Measurements from ENCODE around the gene EPHA5.

EPHA5 gene

DNA sequence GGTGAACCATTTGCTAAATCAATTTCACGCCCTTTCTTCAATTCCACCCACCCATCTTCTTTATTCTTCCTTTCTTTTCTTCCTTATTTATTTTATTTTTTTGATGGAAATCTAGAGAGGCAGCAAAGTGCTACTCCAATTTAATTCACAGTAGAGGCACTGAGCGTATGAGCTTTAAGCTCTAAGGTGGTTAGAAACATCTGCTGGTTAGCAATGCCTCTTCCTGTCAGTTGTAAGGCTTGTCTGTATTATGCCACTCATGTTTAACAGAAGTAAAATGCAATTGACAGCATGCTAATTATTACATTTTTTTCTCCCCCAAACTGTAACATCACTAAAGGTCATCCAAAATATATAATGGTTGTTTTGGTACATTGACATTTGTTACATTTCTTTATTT, 103.8 kb downstream of the EPHA5 start:
- in situ Hi-C loops (cut with MboI; ENCODE audit: low sequenced_read_pairs, unreplicated experiment), result no loop called here
- no peak for DNase-seq (ENCODE audit: low spot score)
- TF ChIP-seq, protein P1, sequence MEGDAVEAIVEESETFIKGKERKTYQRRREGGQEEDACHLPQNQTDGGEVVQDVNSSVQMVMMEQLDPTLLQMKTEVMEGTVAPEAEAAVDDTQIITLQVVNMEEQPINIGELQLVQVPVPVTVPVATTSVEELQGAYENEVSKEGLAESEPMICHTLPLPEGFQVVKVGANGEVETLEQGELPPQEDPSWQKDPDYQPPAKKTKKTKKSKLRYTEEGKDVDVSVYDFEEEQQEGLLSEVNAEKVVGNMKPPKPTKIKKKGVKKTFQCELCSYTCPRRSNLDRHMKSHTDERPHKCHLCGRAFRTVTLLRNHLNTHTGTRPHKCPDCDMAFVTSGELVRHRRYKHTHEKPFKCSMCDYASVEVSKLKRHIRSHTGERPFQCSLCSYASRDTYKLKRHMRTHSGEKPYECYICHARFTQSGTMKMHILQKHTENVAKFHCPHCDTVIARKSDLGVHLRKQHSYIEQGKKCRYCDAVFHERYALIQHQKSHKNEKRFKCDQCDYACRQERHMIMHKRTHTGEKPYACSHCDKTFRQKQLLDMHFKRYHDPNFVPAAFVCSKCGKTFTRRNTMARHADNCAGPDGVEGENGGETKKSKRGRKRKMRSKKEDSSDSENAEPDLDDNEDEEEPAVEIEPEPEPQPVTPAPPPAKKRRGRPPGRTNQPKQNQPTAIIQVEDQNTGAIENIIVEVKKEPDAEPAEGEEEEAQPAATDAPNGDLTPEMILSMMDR (IDR thresholded peaks at IDR 0.05; ENCODE audit: borderline replicate concordance, control extremely low read depth, extremely low read depth, insufficient read depth, missing control alignments), result no peak

DNA sequence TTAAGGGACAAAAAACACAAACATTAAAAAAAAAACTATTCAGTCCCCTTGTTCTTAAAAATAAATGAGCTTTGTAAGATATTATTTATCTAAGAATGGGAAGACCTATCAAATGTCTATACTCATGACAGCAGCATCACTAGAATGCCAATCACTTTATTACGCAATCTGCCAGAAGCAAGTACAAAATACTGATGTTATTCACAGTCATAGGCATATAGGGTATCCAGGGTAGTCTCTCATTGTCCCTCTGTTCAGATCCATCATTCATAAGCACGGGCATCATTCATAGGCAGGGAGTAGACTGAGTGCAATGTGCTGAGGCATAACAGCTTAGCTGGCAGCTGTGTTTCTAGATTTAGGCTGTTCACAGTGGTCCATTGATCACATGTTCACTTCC, 109.1 kb downstream of the EPHA5 start:
- DNase-seq (ENCODE audit: low spot score), result no peak
- in situ Hi-C loops (cut with MboI; ENCODE audit: low sequenced_read_pairs, unreplicated experiment), result no loop called here
- TF ChIP-seq, protein P1 (IDR thresholded peaks at IDR 0.05; ENCODE audit: borderline replicate concordance, control extremely low read depth, extremely low read depth, insufficient read depth, missing control alignments), result no peak

- TF ChIP-seq, protein P1 (IDR thresholded peaks at IDR 0.05; ENCODE audit: borderline replicate concordance, control extremely low read depth, extremely low read depth, insufficient read depth, missing control alignments), result no peak
- DNase-seq (ENCODE audit: low spot score), result no peak
- in situ Hi-C loops (cut with MboI; ENCODE audit: low sequenced_read_pairs, unreplicated experiment), result no loop called here
Measured at GRCh38 chr4:65559270-65559669, 111.0 kb downstream of the EPHA5 start.

GRCh38 chr4:65552057-65552456, 118.2 kb downstream of the EPHA5 start:
- no peak for DNase-seq (ENCODE audit: low spot score)
- in situ Hi-C loops (cut with MboI; ENCODE audit: low sequenced_read_pairs, unreplicated experiment), result no loop called here
- TF ChIP-seq, protein P1 (IDR thresholded peaks at IDR 0.05; ENCODE audit: borderline replicate concordance, control extremely low read depth, extremely low read depth, insufficient read depth, missing control alignments), result no peak

DNA sequence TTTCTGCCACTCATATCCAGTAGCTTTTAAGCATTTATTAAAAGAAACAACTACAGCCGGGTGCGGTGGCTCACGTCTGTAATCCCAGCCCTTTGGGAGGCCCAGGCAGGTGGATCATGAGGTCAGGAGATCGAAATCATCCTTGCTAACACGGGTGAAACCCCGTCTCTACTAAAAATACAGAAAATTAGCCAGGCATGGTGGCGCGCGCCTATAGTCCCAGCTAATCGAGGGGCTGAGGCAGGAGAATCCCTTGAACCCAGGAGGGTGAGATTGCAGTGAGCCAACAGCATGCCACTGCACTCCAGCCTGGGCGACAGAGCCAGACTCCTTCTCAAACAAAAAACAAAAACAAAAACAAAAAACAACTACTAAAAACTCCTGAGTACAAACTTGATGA, 119.8 kb downstream of the EPHA5 start:
- TF ChIP-seq, protein P1 (IDR thresholded peaks at IDR 0.05; ENCODE audit: borderline replicate concordance, control extremely low read depth, extremely low read depth, insufficient read depth, missing control alignments), result no peak
- in situ Hi-C loops (cut with MboI; ENCODE audit: low sequenced_read_pairs, unreplicated experiment), result no loop called here
- DNase-seq (ENCODE audit: low spot score), result no peak

DNA sequence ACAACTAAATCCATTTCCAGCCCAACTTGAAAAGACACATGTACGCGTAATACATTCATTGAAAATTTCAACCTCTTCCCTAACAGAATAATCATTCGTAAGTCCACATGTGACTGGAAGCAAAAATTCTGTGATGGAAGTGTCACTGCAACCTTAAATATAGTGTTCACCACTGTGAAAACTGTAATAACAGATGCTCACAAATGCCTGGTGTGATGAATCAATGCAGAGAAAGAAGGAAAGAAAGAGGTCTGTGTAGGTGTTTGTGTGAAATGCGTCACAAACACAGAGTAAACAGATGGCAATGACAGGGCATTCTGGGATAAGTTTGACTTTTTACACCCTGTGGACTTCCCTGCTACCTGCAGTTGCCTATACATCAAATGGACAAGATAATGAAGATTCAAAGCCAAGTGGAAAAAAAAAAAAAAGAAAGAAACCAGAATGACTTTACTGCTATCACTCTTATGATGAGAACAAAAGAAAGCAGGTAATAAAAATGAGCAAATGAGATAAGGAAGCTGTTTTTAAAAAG, 123.3 kb downstream of the EPHA5 start:
- no peak for DNase-seq (ENCODE audit: low spot score)
- in situ Hi-C loops (cut with MboI; ENCODE audit: low sequenced_read_pairs, unreplicated experiment), result no loop called here
- TF ChIP-seq, protein P1 (IDR thresholded peaks at IDR 0.05; ENCODE audit: borderline replicate concordance, control extremely low read depth, extremely low read depth, insufficient read depth, missing control alignments), result no peak

DNA sequence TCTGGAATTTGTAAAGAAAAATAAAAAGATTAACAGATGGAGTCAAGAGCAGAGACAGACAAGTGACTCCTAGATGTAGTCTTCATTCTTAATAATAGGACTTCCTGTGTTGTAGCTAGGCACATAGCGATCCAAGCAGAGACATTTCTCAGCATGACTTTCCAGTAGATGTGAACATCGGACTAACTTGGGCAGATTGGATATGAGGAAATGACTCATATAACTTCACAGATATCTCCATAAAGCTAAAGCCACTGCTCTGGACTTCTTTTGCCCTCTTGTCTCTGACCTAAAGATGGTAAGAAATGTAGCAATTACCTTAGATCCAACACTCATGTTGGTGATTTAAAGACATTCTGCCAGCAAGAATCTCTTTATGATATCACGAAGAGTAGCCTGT, 131.7 kb downstream of the EPHA5 start:
- in situ Hi-C loops (cut with MboI; ENCODE audit: low sequenced_read_pairs, unreplicated experiment), result no loop called here
- no peak for DNase-seq (ENCODE audit: low spot score)
- TF ChIP-seq, protein P1 (IDR thresholded peaks at IDR 0.05; ENCODE audit: borderline replicate concordance, control extremely low read depth, extremely low read depth, insufficient read depth, missing control alignments), result no peak

All from GM13976 (cell line).